Measurements from ENCODE around the gene RILP.

- TF ChIP-seq POU6F1 (CRISPR knock-in tag; IDR thresholded peaks at IDR 0.05; ENCODE audit: borderline replicate concordance, low read depth) (no peak), PATZ1 (CRISPR knock-in tag; IDR thresholded peaks at IDR 0.05; ENCODE audit: borderline replicate concordance) (no peak), ZFP3 (CRISPR knock-in tag; IDR thresholded peaks at IDR 0.05) (no peak), CREB5 (CRISPR knock-in tag; IDR thresholded peaks at IDR 0.05; ENCODE audit: low read depth) (no peak), ZNF565 (CRISPR knock-in tag; conservative IDR thresholded peaks at IDR 0.05; ENCODE audit: low read depth) (no peak), TSHZ2 (CRISPR knock-in tag; IDR thresholded peaks at IDR 0.05) (no peak), TOX (CRISPR knock-in tag; IDR thresholded peaks at IDR 0.05; ENCODE audit: borderline replicate concordance) (no peak), ZNF70 (CRISPR knock-in tag; IDR thresholded peaks at IDR 0.05) (no peak), BACH2 (CRISPR knock-in tag; IDR thresholded peaks at IDR 0.05; ENCODE audit: borderline replicate concordance) (no peak), ARNTL (CRISPR knock-in tag; IDR thresholded peaks at IDR 0.05; ENCODE audit: borderline replicate concordance, low read depth) (no peak)
These were observed 51.8 kb downstream of the RILP start for GRCh38 chr17:1597861-1598342.

Measured in SK-N-SH treated with all-trans-retinoic acid at 6 μM for 48 hours (cell line).